ENCODE measurements around the gene UGGT1. TPM values are rescaled to one million over a fixed set of nuclear protein-coding genes. Genes with fewer than 3 reads are reported as not detected.

UGGT1 gene
- total RNA-seq, 1 donor from 2014 or later: 60.3 TPM

DNA sequence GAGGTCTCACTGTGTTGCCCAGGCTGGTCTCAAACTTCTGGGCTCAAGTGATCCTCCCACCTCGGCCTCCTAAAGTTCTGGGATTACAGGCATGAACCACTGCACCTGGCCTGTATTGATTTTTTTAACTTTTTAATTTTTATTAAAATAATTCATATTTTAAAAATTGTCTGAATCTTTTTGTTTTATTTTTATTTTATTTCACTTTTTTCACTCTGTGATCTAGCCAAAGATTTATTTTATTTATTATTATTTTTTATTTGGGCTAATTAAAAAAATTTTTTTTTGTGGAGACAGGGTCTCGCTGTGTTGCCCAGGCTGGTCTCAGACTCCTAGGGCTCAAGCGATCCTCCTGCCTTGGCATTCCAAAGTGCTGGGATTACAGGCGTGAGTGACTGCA lies 14.1 kb downstream of the UGGT1 start:
- Mint-ChIP-seq H3K27me3 (no peaks in the 10 kb centered on the region), H3K9me3 (ENCODE audit: low read depth) (no peaks in the 10 kb centered on the region), H3K36me3 (ENCODE audit: insufficient read depth) (peaks cover 9% of the 10 kb centered on the region), H3K4me1 (ENCODE audit: low read depth) (no peaks in the 10 kb centered on the region), H3K27ac (no peak overlapping the region), H3K4me3 (ENCODE audit: low read depth) (no peak overlapping the region)
- no peak for TF ChIP-seq CTCF (IDR thresholded peaks at IDR 0.05; ENCODE audit: unreplicated experiment)
- no peak for DNase-seq (ENCODE audit: low spot score, unreplicated experiment)

GRCh38 chr2:128108166-128108565 lies 17.2 kb downstream of the UGGT1 start:
- Mint-ChIP-seq H3K4me1 (ENCODE audit: low read depth) (no peaks in the 10 kb centered on the region), H3K36me3 (ENCODE audit: insufficient read depth) (peaks cover 7% of the 10 kb centered on the region), H3K4me3 (ENCODE audit: low read depth) (no peak overlapping the region), H3K27me3 (no peaks in the 10 kb centered on the region), H3K9me3 (ENCODE audit: low read depth) (no peaks in the 10 kb centered on the region), H3K27ac (no peak overlapping the region)
- TF ChIP-seq CTCF (IDR thresholded peaks at IDR 0.05; ENCODE audit: unreplicated experiment): no peak
- DNase-seq (ENCODE audit: low spot score, unreplicated experiment): no peak

GRCh38 chr2:128109243-128109642 lies 18.2 kb downstream of the UGGT1 start:
- no peak for DNase-seq (ENCODE audit: low spot score, unreplicated experiment)
- Mint-ChIP-seq H3K4me1 (ENCODE audit: low read depth) (no peaks in the 10 kb centered on the region), H3K36me3 (ENCODE audit: insufficient read depth) (peaks cover 7% of the 10 kb centered on the region), H3K27ac (no peak overlapping the region), H3K4me3 (ENCODE audit: low read depth) (no peak overlapping the region), H3K9me3 (ENCODE audit: low read depth) (no peaks in the 10 kb centered on the region), H3K27me3 (no peaks in the 10 kb centered on the region)
- no peak for TF ChIP-seq CTCF (IDR thresholded peaks at IDR 0.05; ENCODE audit: unreplicated experiment)

DNA sequence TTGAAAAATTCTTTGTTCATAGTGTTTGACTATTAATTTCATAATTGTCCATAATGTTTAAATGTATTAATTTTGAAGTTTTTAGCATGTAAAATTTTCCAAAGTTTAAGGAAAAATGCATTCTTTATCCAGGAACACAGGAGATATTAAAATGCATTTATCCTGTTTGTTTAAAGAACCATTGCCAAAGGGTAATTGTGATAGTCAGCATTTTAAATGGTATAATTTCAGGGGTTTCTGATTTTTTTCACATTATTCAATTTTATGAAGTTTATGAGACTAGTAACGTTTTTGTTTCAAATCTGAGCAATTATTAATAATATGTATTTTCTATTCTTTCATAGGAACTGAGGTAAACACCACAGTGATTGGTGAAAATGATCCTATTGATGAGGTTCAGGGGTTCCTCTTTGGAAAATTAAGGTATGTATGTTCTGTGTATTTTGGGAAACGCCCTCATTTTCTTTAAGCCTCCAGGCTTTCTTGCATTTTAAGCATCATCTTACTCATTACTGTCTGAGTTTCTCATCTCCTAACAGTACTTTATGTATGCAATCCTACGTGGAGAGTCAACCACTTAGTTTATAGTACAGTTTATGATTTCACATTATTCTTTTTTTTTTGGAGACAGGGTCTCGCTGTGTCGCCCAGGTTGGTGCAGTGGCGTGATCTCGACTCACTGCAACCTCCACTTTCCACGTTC lies 25.1 kb downstream of the UGGT1 start:
- Mint-ChIP-seq H3K4me1 (ENCODE audit: low read depth) (no peaks in the 10 kb centered on the region), H3K27ac (no peak overlapping the region), H3K27me3 (no peaks in the 10 kb centered on the region), H3K36me3 (ENCODE audit: insufficient read depth) (peaks cover 13% of the 10 kb centered on the region), H3K4me3 (ENCODE audit: low read depth) (no peak overlapping the region), H3K9me3 (ENCODE audit: low read depth) (no peaks in the 10 kb centered on the region)
- DNase-seq (ENCODE audit: low spot score, unreplicated experiment): no peak
- TF ChIP-seq CTCF (IDR thresholded peaks at IDR 0.05; ENCODE audit: unreplicated experiment): no peak

- no peak overlapping the region for H3K4me3 Mint-ChIP-seq (ENCODE audit: low read depth)
- peaks cover 39% of the 10 kb centered on the region for H3K36me3 Mint-ChIP-seq (ENCODE audit: insufficient read depth)
- TF ChIP-seq CTCF (IDR thresholded peaks at IDR 0.05; ENCODE audit: unreplicated experiment): no peak
- DNase-seq (ENCODE audit: low spot score, unreplicated experiment): no peak
- H3K27me3 Mint-ChIP-seq: no peaks in the 10 kb centered on the region
- H3K27ac Mint-ChIP-seq: no peak overlapping the region
- H3K9me3 Mint-ChIP-seq (ENCODE audit: low read depth): no peaks in the 10 kb centered on the region
- H3K4me1 Mint-ChIP-seq (ENCODE audit: low read depth): no peaks in the 10 kb centered on the region
Observed at GRCh38 chr2:128134573-128134972, 43.6 kb downstream of the UGGT1 start.
